GM12878 (cell line): ENCODE results near the gene VTI1A.

Source experiments
- CHD2 ChIP-seq: IDR thresholded peaks from 2 replicates; pipeline ENCODE4 v1.6.1; 2011; ENCODE audit warnings: low read depth, low read length, improper control_type of control experiment, borderline replicate concordance
- CTCF ChIP-seq, 3 experiments: IDR thresholded peaks in 2 of 3; conservative IDR thresholded peaks in 1 of 3; 2 replicates each; pipeline ENCODE4 v1.5.1; 2011; ENCODE audit warnings: low read depth in 3 of 3, low read length in 3 of 3, mild to moderate bottlenecking in 3 of 3, control low read depth in 2 of 3, moderate library complexity in 2 of 3, inconsistent platforms in 1 of 3, mixed read lengths in 1 of 3; ENCODE audit not compliant: control insufficient read depth in 2 of 3, insufficient read depth in 1 of 3; ENCODE audit errors: extremely low read depth in 1 of 3
- ESRRA ChIP-seq: IDR thresholded peaks from 2 replicates; pipeline ENCODE4 v1.6.1; 2012; ENCODE audit warnings: mild to moderate bottlenecking, low read length, improper control_type of control experiment
- POLR2A ChIP-seq: IDR thresholded peaks from 2 replicates; pipeline ENCODE4 v1.6.1; 2011; ENCODE audit warnings: low read depth, mild to moderate bottlenecking, low read length
- SREBF1 ChIP-seq: IDR thresholded peaks from 2 replicates; pipeline ENCODE4 v1.6.1; 2012; ENCODE audit warnings: mild to moderate bottlenecking, low read length
- SREBF2 ChIP-seq: IDR thresholded peaks from 2 replicates; pipeline ENCODE4 v1.6.1; 2012; ENCODE audit warnings: mild to moderate bottlenecking, low read length

GRCh38 chr10:112812586-112812985, 365.6 kb downstream of the VTI1A start:
- no peak for TF ChIP-seq ESRRA
- no peak for TF ChIP-seq SREBF2
- no peak for TF ChIP-seq CHD2
- no peak for TF ChIP-seq SREBF1
- TF ChIP-seq CTCF (IDR thresholded peaks at IDR 0.05 in 2 of 3, conservative IDR thresholded peaks at IDR 0.05 in 1 of 3; ENCODE audit: control insufficient read depth in 2 of 3, extremely low read depth in 1 of 3, insufficient read depth in 1 of 3, low read depth in 3 of 3, low read length in 3 of 3), result no peak
- no peak for TF ChIP-seq POLR2A
